CD8-positive, alpha-beta memory T cell (primary cell): ENCODE measurements around the gene SMAD7. TPM values are rescaled to one million over a fixed set of nuclear protein-coding genes. Genes with fewer than 3 reads are reported as not detected.

Source experiments
- CTCF ChIA-PET: fragments of 350-600 bp; sonication (Branson Sonifier 250); formaldehyde crosslinking; loops from one replicate; lab custom pipeline; 2021; ENCODE audit warnings: antibody characterized with exemption; lab: Charles Lee
- POLR2A ChIA-PET: fragments of 350-600 bp; sonication (Branson Sonifier 250); formaldehyde crosslinking; loops from one replicate; lab custom pipeline; 2021; ENCODE audit warnings: antibody characterized with exemption; lab: Charles Lee
- DNase-seq, 5 donors: peaks; one replicate each; pipeline versions ENCODE4 v3.0.0 to v3.0.0-alpha.2; 2020 to 2022; ENCODE audit warnings: mixed read lengths in 1 of 5
- H3K27ac ChIP-seq: one replicate; pipeline ENCODE4 v1.7.0; 2013; ENCODE audit warnings: low read depth, mild to moderate bottlenecking, low read length, moderate library complexity
- H3K27me3 ChIP-seq: 2 replicates; pipeline ENCODE4 v1.7.0; 2013; ENCODE audit warnings: low read length, mild to moderate bottlenecking; ENCODE audit not compliant: insufficient read depth, poor library complexity, severe bottlenecking
- H3K36me3 ChIP-seq: 2 replicates; pipeline ENCODE4 v1.7.0; 2013; ENCODE audit warnings: mild to moderate bottlenecking, low read length, moderate library complexity; ENCODE audit not compliant: insufficient read depth
- H3K4me1 ChIP-seq: 2 replicates; pipeline ENCODE4 v1.7.0; 2013; ENCODE audit warnings: mild to moderate bottlenecking, low read length, moderate library complexity; ENCODE audit not compliant: insufficient read depth
- H3K4me3 ChIP-seq: 2 replicates; pipeline ENCODE4 v1.7.0; 2013; ENCODE audit warnings: mild to moderate bottlenecking, low read length
- H3K9me3 ChIP-seq: 2 replicates; pipeline ENCODE4 v1.7.0; 2013; ENCODE audit warnings: mild to moderate bottlenecking, low read length
- H3K27ac Mint-ChIP-seq, 8 donors: one replicate each; pipeline ENCODE4 v1.8.0; 2020 to 2021; ENCODE audit warnings: mixed read lengths in 8 of 8, mild to moderate bottlenecking in 6 of 8, inconsistent platforms in 3 of 8, moderate library complexity in 3 of 8
- H3K27me3 Mint-ChIP-seq, 2 donors: one replicate each; pipeline ENCODE4 v1.8.0; 2020 to 2021; ENCODE audit warnings: mixed read lengths in 2 of 2, mild to moderate bottlenecking in 1 of 2, moderate library complexity in 1 of 2
- H3K36me3 Mint-ChIP-seq, 3 donors: one replicate each; pipeline ENCODE4 v1.8.0; 2020 to 2021; ENCODE audit warnings: mixed read lengths in 3 of 3, inconsistent platforms in 1 of 3, mild to moderate bottlenecking in 1 of 3
- H3K4me1 Mint-ChIP-seq, 3 donors: one replicate each; pipeline ENCODE4 v1.8.0; 2020 to 2021; ENCODE audit warnings: mixed read lengths in 3 of 3, inconsistent platforms in 1 of 3, mild to moderate bottlenecking in 1 of 3
- H3K4me3 Mint-ChIP-seq, 7 donors: one replicate each; pipeline ENCODE4 v1.8.0; 2020 to 2021; ENCODE audit warnings: mixed read lengths in 7 of 7, mild to moderate bottlenecking in 6 of 7, moderate library complexity in 4 of 7, inconsistent platforms in 2 of 7
- H3K9me3 Mint-ChIP-seq, 5 donors: one replicate each; pipeline ENCODE4 v1.8.0; 2020 to 2022; ENCODE audit warnings: mixed read lengths in 5 of 5, mild to moderate bottlenecking in 3 of 5, moderate library complexity in 2 of 5, inconsistent platforms in 1 of 5
- polyA plus RNA-seq: library from polyadenylated mRNA; unstranded; fragments of 300-500 nt; fragmentation: Illumina TruSeq; gene quantifications from one replicate; pipeline ENCODE4 v1.2.3, GENCODE V29; 2021
- total RNA-seq, 2 experiments: library from RNA; stranded (reverse); gene quantifications; one replicate each; pipeline ENCODE4 v1.2.3, GENCODE V29; 2021

Gene SMAD7
- total RNA-seq (10 to 100 TPM; 23.3 TPM), polyA plus RNA-seq (7.0 TPM)

GRCh38 chr18:48950536-48951447, at the start of gene SMAD7:
Gene SMAD7 (minus strand): TSS chr18:48950965. CDS start chr18:48950424, 541 bp downstream.
- Mint-ChIP-seq H3K4me3 (peak within 1 kb of the TSS; percentile 98 to 100 (median 99)), H3K4me1 (peaks cover 47 to 54% (median 53%) of the 10 kb centered on the region in 3 donors), H3K27ac (peak within 1 kb of the TSS; percentile 97 to 100 (median 99)), H3K9me3 (no peaks in the 10 kb centered on the region), H3K36me3 (peaks cover 0 to 50% (median 3%) of the 10 kb centered on the region in 3 donors), H3K27me3 (peaks cover 0 to 2% of the 10 kb centered on the region in 2 donors)
- Histone ChIP-seq H3K9me3 (no peaks in the 10 kb centered on the region), H3K4me3 (peak within 1 kb of the TSS; percentile 99), H3K4me1 (peaks cover 36% of the 10 kb centered on the region), H3K36me3 (no peaks in the 10 kb centered on the region), H3K27ac (peak within 1 kb of the TSS; percentile 80), H3K27me3 (no peaks in the 10 kb centered on the region)
- peak in 1 of 5 donors; percentile 55 for DNase-seq
- ChIA-PET CTCF (interaction anchor here (0.7 to 2.2 kb wide), 6 partner anchors 9 to 108 kb away, joined by 3 to 13 read pairs (median 4); no protein-coding TSS in a partner anchor), POLR2A (interaction anchor here (0.6 to 2.6 kb wide), 7 partner anchors 10 to 144 kb away, joined by 3 to 27 read pairs (median 6); no protein-coding TSS in a partner anchor)

- no peak overlapping the region for H3K27ac ChIP-seq
- CTCF ChIA-PET: no interaction called here
- Mint-ChIP-seq H3K27ac (peak overlapping the region in 2 of 8 donors; percentile 57 to 61), H3K36me3 (no peaks in the 10 kb centered on the region), H3K9me3 (no peaks in the 10 kb centered on the region), H3K4me3 (no peak overlapping the region), H3K27me3 (no peaks in the 10 kb centered on the region), H3K4me1 (peaks cover 13 to 21% (median 15%) of the 10 kb centered on the region in 3 donors)
- peaks cover 15% of the 10 kb centered on the region for H3K4me1 ChIP-seq
- POLR2A ChIA-PET: interaction anchor here (0.7 kb wide), 1 partner anchor 12 kb away, joined by 4 read pairs; no protein-coding TSS in a partner anchor
- no peak for DNase-seq
- no peak overlapping the region for H3K4me3 ChIP-seq
- no peaks in the 10 kb centered on the region for H3K27me3 ChIP-seq
- H3K36me3 ChIP-seq: no peaks in the 10 kb centered on the region
- no peaks in the 10 kb centered on the region for H3K9me3 ChIP-seq
These were observed 48.8 kb upstream of the SMAD7 start for GRCh38 chr18:48999569-48999968.

- Histone ChIP-seq H3K27me3 (no peaks in the 10 kb centered on the region), H3K4me1 (peaks cover 15% of the 10 kb centered on the region), H3K36me3 (no peaks in the 10 kb centered on the region), H3K27ac (no peak overlapping the region), H3K9me3 (no peaks in the 10 kb centered on the region), H3K4me3 (no peak overlapping the region)
- no peaks in the 10 kb centered on the region for H3K27me3 Mint-ChIP-seq
- H3K9me3 Mint-ChIP-seq: no peaks in the 10 kb centered on the region
- CTCF ChIA-PET: interaction anchor here (0.6 to 1.4 kb wide), 2 partner anchors 44 to 57 kb away, joined by 3 read pairs; no protein-coding TSS in a partner anchor
- H3K4me3 Mint-ChIP-seq: no peak overlapping the region
- POLR2A ChIA-PET: interaction anchor here (0.5 kb wide), 1 partner anchor 19 kb away, joined by 3 read pairs; no protein-coding TSS in a partner anchor
- peak overlapping the region in 7 of 8 donors; percentile 50 to 93 (median 90) for H3K27ac Mint-ChIP-seq
- DNase-seq: no peak
- H3K36me3 Mint-ChIP-seq: no peaks in the 10 kb centered on the region
- H3K4me1 Mint-ChIP-seq: peaks cover 13 to 21% (median 15%) of the 10 kb centered on the region in 3 donors
These were observed 47.4 kb upstream of the SMAD7 start for GRCh38 chr18:48997985-48998831.

GRCh38 chr18:48997681-48997984, 46.9 kb upstream of the SMAD7 start:
- H3K27me3 ChIP-seq: no peaks in the 10 kb centered on the region
- no peaks in the 10 kb centered on the region for H3K36me3 ChIP-seq
- no peak for DNase-seq
- no peak overlapping the region for H3K4me3 ChIP-seq
- ChIA-PET CTCF (interaction anchor here (0.8 to 1.4 kb wide), 4 partner anchors 9 to 59 kb away, joined by 3 to 4 read pairs (median 3); no protein-coding TSS in a partner anchor), POLR2A (interaction anchor here (0.5 to 1.1 kb wide), 2 partner anchors 19 to 45 kb away, joined by 3 to 4 read pairs; no protein-coding TSS in a partner anchor)
- H3K4me3 Mint-ChIP-seq: no peak overlapping the region
- H3K4me1 ChIP-seq: peaks cover 15% of the 10 kb centered on the region
- no peaks in the 10 kb centered on the region for H3K27me3 Mint-ChIP-seq
- no peaks in the 10 kb centered on the region for H3K36me3 Mint-ChIP-seq
- H3K27ac ChIP-seq: no peak overlapping the region
- H3K27ac Mint-ChIP-seq: peak overlapping the region; percentile 78 to 93 (median 90)
- H3K9me3 Mint-ChIP-seq: no peaks in the 10 kb centered on the region
- H3K9me3 ChIP-seq: no peaks in the 10 kb centered on the region
- H3K4me1 Mint-ChIP-seq: peaks cover 13 to 21% (median 15%) of the 10 kb centered on the region in 3 donors

- peak; percentile 7 to 75 (median 66) for DNase-seq
- H3K27ac ChIP-seq: peak overlapping the region; percentile 47
These were observed 46.2 kb upstream of the SMAD7 start for GRCh38 chr18:48996901-48997463.

GRCh38 chr18:48996041-48996440, 45.3 kb upstream of the SMAD7 start:
- DNase-seq: no peak
- Mint-ChIP-seq H3K4me3 (peak overlapping the region in 1 of 7 donors; percentile 9), H3K9me3 (no peaks in the 10 kb centered on the region), H3K4me1 (peaks cover 13 to 21% (median 15%) of the 10 kb centered on the region in 3 donors), H3K27ac (peak overlapping the region in 5 of 8 donors; percentile 38 to 88 (median 70)), H3K36me3 (no peaks in the 10 kb centered on the region), H3K27me3 (peaks cover 0 to 4% of the 10 kb centered on the region in 2 donors)
- H3K36me3 ChIP-seq: no peaks in the 10 kb centered on the region
- H3K27ac ChIP-seq: no peak overlapping the region
- ChIA-PET POLR2A (interaction anchor here (0.5 kb wide), 1 partner anchor 44 kb away, joined by 3 read pairs; no protein-coding TSS in a partner anchor), CTCF (interaction anchor here (1.5 kb wide), 1 partner anchor 220 kb away, joined by 4 read pairs; no protein-coding TSS in a partner anchor)
- peaks cover 15% of the 10 kb centered on the region for H3K4me1 ChIP-seq
- H3K27me3 ChIP-seq: no peaks in the 10 kb centered on the region
- no peaks in the 10 kb centered on the region for H3K9me3 ChIP-seq
- no peak overlapping the region for H3K4me3 ChIP-seq

More at GRCh38 chr18:48996901-48997463, 46.2 kb upstream of the SMAD7 start:
- no peaks in the 10 kb centered on the region for H3K9me3 Mint-ChIP-seq
- Histone ChIP-seq H3K4me1 (peaks cover 15% of the 10 kb centered on the region), H3K36me3 (no peaks in the 10 kb centered on the region), H3K4me3 (no peak overlapping the region), H3K27me3 (no peaks in the 10 kb centered on the region), H3K9me3 (no peaks in the 10 kb centered on the region)
- peak overlapping the region; percentile 78 to 93 (median 90) for H3K27ac Mint-ChIP-seq
- CTCF ChIA-PET: interaction anchor here (0.8 to 1.4 kb wide), 4 partner anchors 10 to 58 kb away, joined by 3 to 4 read pairs (median 3); no protein-coding TSS in a partner anchor
- peak overlapping the region in 4 of 7 donors; percentile 1 to 50 (median 31) for H3K4me3 Mint-ChIP-seq
- peaks cover 0 to 4% of the 10 kb centered on the region in 2 donors for H3K27me3 Mint-ChIP-seq
- no peaks in the 10 kb centered on the region for H3K36me3 Mint-ChIP-seq
- POLR2A ChIA-PET: interaction anchor here (1.1 kb wide), 1 partner anchor 45 kb away, joined by 4 read pairs; no protein-coding TSS in a partner anchor
- peaks cover 13 to 21% (median 15%) of the 10 kb centered on the region in 3 donors for H3K4me1 Mint-ChIP-seq
